BLaER1 (cell line): Measurements from ENCODE around the gene C12orf56.

Experiments used
- H3K27ac ChIP-seq: shearing (Covaris generic); formaldehyde crosslinking; 2 replicates; pipeline ENCODE4 v1.8.1; 2022
- H3K27me3 ChIP-seq: shearing (Covaris generic); formaldehyde crosslinking; 2 replicates; pipeline ENCODE4 v1.8.1; 2022
- H3K36me3 ChIP-seq: shearing (Covaris generic); formaldehyde crosslinking; 2 replicates; pipeline ENCODE4 v1.8.1; 2022
- H3K4me1 ChIP-seq: shearing (Covaris generic); formaldehyde crosslinking; 2 replicates; pipeline ENCODE4 v1.8.1; 2022
- H3K4me2 ChIP-seq: shearing (Covaris generic); formaldehyde crosslinking; 2 replicates; pipeline ENCODE4 v1.8.1; 2022
- H3K4me3 ChIP-seq: shearing (Covaris generic); formaldehyde crosslinking; 2 replicates; pipeline ENCODE4 v1.8.1; 2022
- H3K9ac ChIP-seq: shearing (Covaris generic); formaldehyde crosslinking; 2 replicates; pipeline ENCODE4 v1.8.1; 2022
- H3K9me3 ChIP-seq: shearing (Covaris generic); formaldehyde crosslinking; 2 replicates; pipeline ENCODE4 v1.8.1; 2022
- H4K20me1 ChIP-seq: shearing (Covaris generic); formaldehyde crosslinking; 2 replicates; pipeline ENCODE4 v1.8.1; 2022
- Cebpa-rat ChIP-seq: shearing (Covaris generic); IDR thresholded peaks from 2 replicates; pipeline ENCODE4 v1.8.1; 2022

The C12orf56 gene, protein sequence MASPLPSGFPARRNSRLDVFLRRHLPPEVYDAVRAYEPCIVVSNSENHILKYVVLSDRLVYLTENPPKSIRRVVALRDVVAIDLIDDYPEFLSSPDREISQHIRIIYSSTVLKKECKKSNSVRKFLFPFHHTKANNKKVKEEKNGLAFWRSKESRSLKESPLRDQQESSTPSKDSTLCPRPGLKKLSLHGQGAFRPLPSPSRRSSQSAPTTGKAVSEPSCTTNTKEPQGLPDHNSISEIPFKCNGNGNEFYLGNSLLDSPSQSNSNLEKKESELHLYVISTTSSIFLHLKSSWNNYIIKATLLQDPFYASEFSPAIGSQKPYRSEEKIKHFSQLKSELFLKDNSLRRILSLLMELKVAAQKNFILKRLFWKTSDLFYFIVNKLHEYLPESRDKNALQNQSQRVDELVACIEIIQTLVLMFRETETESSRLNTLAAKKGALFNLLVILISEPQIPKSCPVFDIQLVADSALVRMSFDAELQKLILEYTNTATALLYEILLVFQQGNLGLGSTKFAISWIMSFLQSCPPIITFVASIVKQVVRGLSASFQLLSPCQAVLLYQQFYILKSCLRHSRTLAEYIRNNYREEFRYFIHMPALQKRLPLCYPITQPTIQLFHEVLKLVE

GRCh38 chr12:64390275-64390851 lies at the start of gene C12orf56:
TSS of gene C12orf56 (minus strand) at chr12:64390758. CDS start at chr12:64390565, 193 bp downstream.
- Histone ChIP-seq H3K4me1 (peaks cover 24% of the 10 kb centered on the region), H3K4me2 (no peak within 1 kb of the TSS), H3K4me3 (no peak within 1 kb of the TSS), H3K27ac (no peak within 1 kb of the TSS), H3K36me3 (no peaks in the 10 kb centered on the region), H3K9me3 (peaks cover 14% of the 10 kb centered on the region), H3K9ac (no peak within 1 kb of the TSS), H3K27me3 (peaks cover 5% of the 10 kb centered on the region), H4K20me1 (no peaks in the 10 kb centered on the region)
- TF ChIP-seq Cebpa-rat: no peak

- no peak overlapping the region for H3K4me2 ChIP-seq
- no peak overlapping the region for H3K27ac ChIP-seq
- no peaks in the 10 kb centered on the region for H3K4me1 ChIP-seq
- H3K9ac ChIP-seq: no peak overlapping the region
- no peak overlapping the region for H3K4me3 ChIP-seq
- no peaks in the 10 kb centered on the region for H3K9me3 ChIP-seq
- H3K36me3 ChIP-seq: peaks cover 92% of the 10 kb centered on the region
- TF ChIP-seq Cebpa-rat: no peak; the same call in 1 of the 2 replicates
- peaks cover 17% of the 10 kb centered on the region; the same call in 1 of the 2 replicates for H4K20me1 ChIP-seq
- no peaks in the 10 kb centered on the region for H3K27me3 ChIP-seq
These were observed 49.5 kb upstream of the C12orf56 start for GRCh38 chr12:64440100-64440499.

- Histone ChIP-seq H3K9ac (no peak overlapping the region), H4K20me1 (peaks cover 42% of the 10 kb centered on the region), H3K4me3 (no peak overlapping the region), H3K9me3 (no peaks in the 10 kb centered on the region), H3K36me3 (peaks cover 100% of the 10 kb centered on the region), H3K4me2 (no peak overlapping the region), H3K27me3 (no peaks in the 10 kb centered on the region), H3K4me1 (no peaks in the 10 kb centered on the region), H3K27ac (no peak overlapping the region)
- TF ChIP-seq Cebpa-rat: no peak
These were observed 43.4 kb upstream of the C12orf56 start for GRCh38 chr12:64433915-64434314.

DNA sequence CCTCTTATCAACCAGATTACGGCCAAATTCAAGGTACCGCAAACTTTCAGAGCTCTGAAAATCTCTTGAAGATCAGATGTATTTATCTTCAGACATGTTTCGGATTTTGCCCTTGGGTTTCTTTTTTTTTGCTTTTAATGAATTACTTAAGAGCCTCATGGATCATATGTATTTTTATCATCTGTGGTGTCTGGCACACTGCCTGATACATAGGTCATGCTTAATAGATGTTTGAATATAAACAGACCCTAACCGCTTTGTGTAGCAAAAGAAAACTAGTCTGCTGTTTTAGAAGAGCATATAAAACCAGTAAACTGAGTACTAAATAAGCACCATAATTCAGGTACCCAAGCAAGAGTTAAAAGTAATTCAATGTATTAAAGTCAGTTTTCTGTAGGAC lies 41.2 kb upstream of the C12orf56 start:
- Histone ChIP-seq H3K9ac (no peak overlapping the region), H3K27me3 (no peaks in the 10 kb centered on the region), H4K20me1 (peaks cover 36% of the 10 kb centered on the region), H3K36me3 (peaks cover 100% of the 10 kb centered on the region), H3K4me3 (no peak overlapping the region), H3K9me3 (no peaks in the 10 kb centered on the region), H3K27ac (no peak overlapping the region), H3K4me1 (no peaks in the 10 kb centered on the region), H3K4me2 (no peak overlapping the region)
- no peak for TF ChIP-seq Cebpa-rat

GRCh38 chr12:64430886-64431285 lies 40.3 kb upstream of the C12orf56 start:
- Histone ChIP-seq H3K27ac (no peak overlapping the region), H3K27me3 (no peaks in the 10 kb centered on the region), H3K4me2 (no peak overlapping the region), H3K36me3 (peaks cover 100% of the 10 kb centered on the region), H3K9me3 (no peaks in the 10 kb centered on the region), H3K4me3 (no peak overlapping the region), H4K20me1 (peaks cover 36% of the 10 kb centered on the region), H3K9ac (no peak overlapping the region), H3K4me1 (no peaks in the 10 kb centered on the region)
- no peak for TF ChIP-seq Cebpa-rat

DNA sequence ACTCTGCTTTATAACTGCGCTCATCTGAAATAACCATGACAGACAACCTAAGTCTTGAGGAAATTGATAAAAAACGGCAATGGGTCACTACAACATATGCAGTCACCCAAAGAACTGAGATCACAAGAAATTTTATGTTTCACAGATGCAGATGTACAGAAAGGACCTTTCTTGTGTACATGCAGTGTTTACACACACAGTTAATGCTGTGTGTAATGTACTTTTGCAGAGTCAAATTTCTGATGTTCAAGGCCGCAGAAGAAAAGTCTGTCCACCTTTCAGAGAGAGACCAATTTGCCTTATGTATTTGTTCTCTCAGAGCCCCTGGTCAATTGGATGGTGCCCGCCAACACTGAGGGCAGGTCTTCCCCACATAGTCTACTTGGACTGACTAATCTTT lies 38.4 kb upstream of the C12orf56 start:
- Histone ChIP-seq H3K27me3 (no peaks in the 10 kb centered on the region), H4K20me1 (peaks cover 33% of the 10 kb centered on the region), H3K9me3 (no peaks in the 10 kb centered on the region), H3K36me3 (peaks cover 100% of the 10 kb centered on the region), H3K9ac (no peak overlapping the region), H3K4me1 (no peaks in the 10 kb centered on the region), H3K4me3 (no peak overlapping the region), H3K27ac (no peak overlapping the region), H3K4me2 (no peak overlapping the region)
- no peak for TF ChIP-seq Cebpa-rat

DNA sequence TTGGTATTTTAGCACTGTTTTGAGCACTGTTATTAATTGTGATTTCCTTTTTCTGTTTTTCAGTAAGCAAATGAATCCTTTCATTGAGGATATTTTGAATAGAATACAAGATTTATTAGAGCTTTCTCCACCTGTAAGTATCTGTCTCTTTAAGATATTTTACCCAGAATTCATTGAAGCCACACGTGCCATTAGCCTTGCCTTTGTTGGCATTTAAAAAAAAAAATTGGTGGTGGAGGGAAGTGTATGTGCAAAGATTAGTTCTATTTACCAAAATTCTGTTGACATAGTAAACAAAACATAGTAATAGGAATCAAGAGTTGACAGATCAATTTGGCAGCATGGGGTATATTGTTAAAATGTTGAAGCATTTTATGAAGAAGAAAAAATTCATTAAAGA lies 37.4 kb upstream of the C12orf56 start:
- H3K27ac ChIP-seq: no peak overlapping the region
- TF ChIP-seq Cebpa-rat: no peak
- H3K4me3 ChIP-seq: no peak overlapping the region

GRCh38 chr12:64419696-64420095 lies 29.1 kb upstream of the C12orf56 start:
- no peak overlapping the region for H3K9ac ChIP-seq
- no peak for TF ChIP-seq Cebpa-rat
- no peak overlapping the region for H3K4me2 ChIP-seq
- no peaks in the 10 kb centered on the region for H3K9me3 ChIP-seq
- peaks cover 100% of the 10 kb centered on the region for H3K36me3 ChIP-seq
- H3K27ac ChIP-seq: no peak overlapping the region
- H4K20me1 ChIP-seq: peaks cover 42% of the 10 kb centered on the region
- H3K4me3 ChIP-seq: no peak overlapping the region
- no peaks in the 10 kb centered on the region for H3K27me3 ChIP-seq
- H3K4me1 ChIP-seq: no peaks in the 10 kb centered on the region

More for the DNA sequence above, 37.4 kb upstream of the C12orf56 start:
- Histone ChIP-seq H3K36me3 (peaks cover 100% of the 10 kb centered on the region), H3K9ac (no peak overlapping the region), H3K27me3 (no peaks in the 10 kb centered on the region), H4K20me1 (peaks cover 30% of the 10 kb centered on the region), H3K9me3 (no peaks in the 10 kb centered on the region), H3K4me2 (no peak overlapping the region), H3K4me1 (no peaks in the 10 kb centered on the region)

DNA sequence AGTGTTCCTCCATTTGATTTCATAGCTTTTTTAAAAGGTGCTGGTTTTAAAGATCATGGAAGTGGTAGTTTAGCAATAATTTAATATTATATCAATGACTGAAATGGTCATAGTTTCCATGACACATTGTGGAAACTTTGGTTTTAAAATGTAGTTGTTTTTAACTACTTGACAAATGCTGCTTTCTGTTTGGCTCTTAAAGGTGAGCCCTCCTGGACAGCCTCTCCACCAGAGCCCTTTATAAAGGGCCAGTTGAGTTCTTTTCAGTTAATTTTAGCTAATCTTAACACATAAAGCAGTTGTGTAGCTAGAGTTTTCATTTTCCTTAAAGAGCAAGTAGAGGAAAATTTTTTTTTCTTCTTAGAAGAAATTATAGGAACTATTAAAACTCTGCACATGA lies 27.7 kb upstream of the C12orf56 start:
- H3K36me3 ChIP-seq: peaks cover 100% of the 10 kb centered on the region
- no peaks in the 10 kb centered on the region for H3K4me1 ChIP-seq
- no peak overlapping the region for H3K9ac ChIP-seq
- no peak overlapping the region for H3K4me3 ChIP-seq
- no peak overlapping the region for H3K4me2 ChIP-seq
- no peaks in the 10 kb centered on the region for H3K27me3 ChIP-seq
- H4K20me1 ChIP-seq: peaks cover 57% of the 10 kb centered on the region
- H3K9me3 ChIP-seq: no peaks in the 10 kb centered on the region
- H3K27ac ChIP-seq: no peak overlapping the region
- TF ChIP-seq Cebpa-rat: no peak

DNA sequence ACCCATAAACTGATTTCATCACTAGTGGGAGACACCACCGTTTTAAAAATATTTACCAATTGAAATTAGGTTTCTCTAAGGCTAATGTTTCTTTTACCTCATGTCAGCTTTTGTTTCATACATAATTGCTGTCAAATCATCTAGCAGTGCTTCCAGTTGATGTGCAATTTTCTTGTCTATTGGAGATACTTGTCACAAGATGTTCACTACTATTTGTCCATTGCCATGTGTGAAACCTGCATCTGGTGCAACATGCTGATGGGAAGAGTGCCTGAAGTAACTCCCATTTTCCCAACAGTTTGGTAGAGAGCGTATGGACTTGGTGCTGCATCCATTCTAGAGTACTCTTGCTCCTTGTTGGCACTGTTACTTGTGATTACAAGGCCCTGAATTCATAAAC lies 23.3 kb upstream of the C12orf56 start:
- Histone ChIP-seq H4K20me1 (peaks cover 82% of the 10 kb centered on the region), H3K27me3 (no peaks in the 10 kb centered on the region), H3K4me1 (no peaks in the 10 kb centered on the region), H3K9ac (no peak overlapping the region), H3K4me2 (no peak overlapping the region), H3K27ac (no peak overlapping the region), H3K9me3 (no peaks in the 10 kb centered on the region), H3K4me3 (no peak overlapping the region), H3K36me3 (peaks cover 98% of the 10 kb centered on the region)
- TF ChIP-seq Cebpa-rat: no peak
